HEK293 (cell line): ENCODE measurements around the gene PI4KA.

Experiments used
- CTCF ChIA-PET: fragments of 350-600 bp; formaldehyde crosslinking; extraction: SDS; loops from one replicate; lab custom pipeline; 2021; ENCODE audit warnings: antibody characterized with exemption; lab: Yijun Ruan, JAX
- POLR2A ChIA-PET: fragments of 300-600 bp; formaldehyde crosslinking; extraction: SDS; loops from one replicate; lab custom pipeline; 2020; ENCODE audit warnings: antibody characterized with exemption, inconsistent platforms; lab: Yijun Ruan, JAX
- H3K27ac ChIP-seq: fragments of 200-500 bp; sonication (Bioruptor generic); 2 replicates; pipeline ENCODE4 v1.5.1; 2014; ENCODE audit warnings: low read depth, low read length, control low read depth, inconsistent platforms; ENCODE audit errors: extremely low read depth
- H3K36me3 ChIP-seq, 2 experiments: fragments of 200-500 bp in 1 of 2; sonication (Bioruptor generic) in 1 of 2; 1 replicate in 1 of 2; 2 replicates in 1 of 2; pipeline ENCODE4 v1.5.1; 2014 to 2017; ENCODE audit warnings: inconsistent platforms in 2 of 2, low read length in 2 of 2; ENCODE audit not compliant: control insufficient read depth in 2 of 2, insufficient read depth in 1 of 2
- H3K4me1 ChIP-seq: fragments of 200-500 bp; sonication (Bioruptor generic); 2 replicates; pipeline ENCODE4 v1.5.1; 2014; ENCODE audit warnings: mild to moderate bottlenecking, low read length, inconsistent platforms; ENCODE audit not compliant: control insufficient read depth, insufficient read depth
- H3K4me3 ChIP-seq: 2 replicates; pipeline ENCODE4 v1.5.1; 2011; ENCODE audit warnings: low read depth, mild to moderate bottlenecking, control low read depth, low read length, moderate library complexity
- H3K9me3 ChIP-seq: fragments of 200-500 bp; sonication (Bioruptor generic); 2 replicates; pipeline ENCODE4 v1.5.1; 2014; ENCODE audit warnings: low read depth, low read length, inconsistent platforms; ENCODE audit not compliant: control insufficient read depth, insufficient read depth
- KLF7 ChIP-seq: fragments of 450-650 bp; formaldehyde crosslinking; IDR thresholded peaks from 2 replicates; pipeline ENCODE4 v1.5.1; 2016; ENCODE audit warnings: missing biosample characterization, missing genetic modification characterization, borderline replicate concordance
- ZNF112 ChIP-seq: fragments of 450-650 bp; formaldehyde crosslinking; IDR thresholded peaks from 2 replicates; pipeline ENCODE4 v1.5.0; 2017; ENCODE audit warnings: missing biosample characterization, missing genetic modification characterization
- ZNF140 ChIP-seq: fragments of 450-650 bp; formaldehyde crosslinking; IDR thresholded peaks from 2 replicates; pipeline ENCODE4 v1.5.1; 2016; ENCODE audit warnings: missing biosample characterization, missing genetic modification characterization
- ZNF16 ChIP-seq: fragments of 450-650 bp; formaldehyde crosslinking; IDR thresholded peaks from 2 replicates; pipeline ENCODE4 v1.5.1; 2016; ENCODE audit warnings: low read depth, missing biosample characterization, missing genetic modification characterization
- ZNF2 ChIP-seq: fragments of 450-650 bp; formaldehyde crosslinking; IDR thresholded peaks from 2 replicates; pipeline ENCODE4 v1.5.1; 2016; ENCODE audit warnings: missing biosample characterization, missing genetic modification characterization
- ZNF211 ChIP-seq: fragments of 450-650 bp; formaldehyde crosslinking; IDR thresholded peaks from 2 replicates; pipeline ENCODE4 v1.5.1; 2016; ENCODE audit warnings: low read depth, missing biosample characterization, missing genetic modification characterization
- ZNF214 ChIP-seq: fragments of 450-650 bp; formaldehyde crosslinking; IDR thresholded peaks from 2 replicates; pipeline ENCODE4 v1.5.1; 2017; ENCODE audit warnings: missing biosample characterization, mild to moderate bottlenecking, missing genetic modification characterization, borderline replicate concordance
- ZNF324 ChIP-seq: fragments of 450-650 bp; formaldehyde crosslinking; IDR thresholded peaks from 2 replicates; pipeline ENCODE4 v1.5.1; 2016; ENCODE audit warnings: missing biosample characterization, missing genetic modification characterization
- ZNF423 ChIP-seq: fragments of 450-650 bp; formaldehyde crosslinking; IDR thresholded peaks from 2 replicates; pipeline ENCODE4 v1.5.1; 2016; ENCODE audit warnings: missing biosample characterization, missing genetic modification characterization
- ZNF596 ChIP-seq: fragments of 450-650 bp; IDR thresholded peaks from 2 replicates; pipeline ENCODE4 v1.5.0; 2018; ENCODE audit warnings: missing biosample characterization, mild to moderate bottlenecking, missing genetic modification characterization, moderate library complexity
- ZNF658 ChIP-seq: fragments of 450-650 bp; formaldehyde crosslinking; IDR thresholded peaks from 2 replicates; pipeline ENCODE4; 2016; ENCODE audit warnings: missing biosample characterization, missing genetic modification characterization
- ZNF768 ChIP-seq: fragments of 450-650 bp; formaldehyde crosslinking; IDR thresholded peaks from 2 replicates; pipeline ENCODE4 v1.5.1; 2018; ENCODE audit warnings: missing biosample characterization, mild to moderate bottlenecking, missing genetic modification characterization
- ZNF837 ChIP-seq: fragments of 450-650 bp; formaldehyde crosslinking; IDR thresholded peaks from 2 replicates; pipeline ENCODE4 v1.5.1; 2016; ENCODE audit warnings: missing biosample characterization, missing genetic modification characterization
- TF ChIP-seq, protein P1 (sequence below): sonication (generic); formaldehyde crosslinking; IDR thresholded peaks from 2 replicates; pipeline ENCODE4 v1.8.1; 2022; ENCODE audit warnings: mild to moderate bottlenecking, moderate library complexity, missing genetic modification reagents
- TF ChIP-seq, protein P2 (sequence below): fragments of 450-650 bp; formaldehyde crosslinking; IDR thresholded peaks from 2 replicates; pipeline ENCODE4 v1.5.1; 2016; ENCODE audit warnings: missing biosample characterization, missing genetic modification characterization
- TF ChIP-seq, protein P3 (sequence below): fragments of 450-650 bp; formaldehyde crosslinking; IDR thresholded peaks from 2 replicates; pipeline ENCODE4 v1.5.1; 2017; ENCODE audit warnings: missing biosample characterization, missing genetic modification characterization
- TF ChIP-seq, protein P4 (sequence below): IDR thresholded peaks from 2 replicates; pipeline ENCODE4 v1.6.1; 2011; ENCODE audit warnings: mild to moderate bottlenecking, low read depth, low read length, borderline replicate concordance
- TF ChIP-seq, protein P5 (sequence below): fragments of 450-650 bp; formaldehyde crosslinking; IDR thresholded peaks from 2 replicates; pipeline ENCODE4 v1.5.1; 2016; ENCODE audit warnings: missing biosample characterization, missing genetic modification characterization
- TF ChIP-seq, protein P6 (sequence below): fragments of 450-650 bp; formaldehyde crosslinking; IDR thresholded peaks from 2 replicates; pipeline ENCODE4 v1.5.1; 2016; ENCODE audit warnings: missing biosample characterization, missing genetic modification characterization

Gene PI4KA

DNA sequence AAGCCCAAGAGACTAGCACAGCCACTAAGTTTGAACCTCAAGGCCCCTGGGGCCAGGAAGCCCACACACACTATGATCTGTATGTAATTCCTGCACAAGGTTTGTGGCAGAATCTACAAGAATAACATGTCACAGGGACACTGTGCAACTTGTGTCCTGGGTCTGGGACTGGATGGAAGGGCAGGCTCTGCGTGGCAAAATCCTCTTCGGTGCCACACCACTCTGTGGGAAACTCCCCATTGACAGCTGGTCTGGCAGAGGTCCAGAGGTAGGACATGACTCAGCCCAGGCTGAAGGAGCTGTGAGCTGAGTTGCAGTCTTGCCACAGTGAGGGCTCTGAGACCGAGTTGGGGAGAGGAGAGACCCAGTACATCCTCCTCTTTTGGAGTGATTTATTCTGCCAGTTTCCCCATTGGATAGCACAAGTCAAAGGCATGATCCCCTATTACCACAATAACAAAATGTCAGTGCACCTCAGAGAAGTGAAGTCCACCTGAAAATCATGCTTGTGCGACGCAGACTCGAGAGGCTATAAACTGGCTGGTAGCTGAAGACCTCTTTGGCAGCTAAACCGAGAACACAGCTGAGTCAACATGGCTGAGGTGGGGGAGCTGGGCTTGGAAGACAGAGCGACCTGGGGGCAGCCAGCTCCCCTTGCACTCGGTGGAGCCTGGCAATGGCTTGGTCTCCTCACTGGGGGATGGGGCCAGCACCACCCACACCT lies 108.0 kb downstream of the PI4KA start:
- Histone ChIP-seq H3K9me3 (no peaks in the 10 kb centered on the region), H3K36me3 (peaks cover 0 to 73% of the 10 kb centered on the region in 2 experiments; a peak in 2 of 3 replicates), H3K4me1 (no peaks in the 10 kb centered on the region), H3K27ac (no peak overlapping the region), H3K4me3 (no peak overlapping the region)
- ChIA-PET CTCF (interaction anchor here (0.7 to 1.5 kb wide), 5 partner anchors 8 to 157 kb away, joined by 3 to 5 read pairs (median 4); no protein-coding TSS in a partner anchor), POLR2A (no interaction called here)
- TF ChIP-seq ZNF324 (no peak), ZNF214 (tag by site-specific recombination) (no peak), ZNF596 (tag by site-specific recombination) (no peak), ZNF837 (tag by site-specific recombination) (no peak), ZNF140 (no peak), ZNF423 (tag by site-specific recombination) (no peak), ZNF768 (no peak), ZNF112 (tag by site-specific recombination) (no peak), ZNF2 (tag by site-specific recombination) (no peak), ZNF16 (tag by site-specific recombination) (no peak), ZNF658 (tag by site-specific recombination) (no peak), KLF7 (tag by site-specific recombination) (no peak), ZNF211 (no peak)
- TF ChIP-seq, protein P1, sequence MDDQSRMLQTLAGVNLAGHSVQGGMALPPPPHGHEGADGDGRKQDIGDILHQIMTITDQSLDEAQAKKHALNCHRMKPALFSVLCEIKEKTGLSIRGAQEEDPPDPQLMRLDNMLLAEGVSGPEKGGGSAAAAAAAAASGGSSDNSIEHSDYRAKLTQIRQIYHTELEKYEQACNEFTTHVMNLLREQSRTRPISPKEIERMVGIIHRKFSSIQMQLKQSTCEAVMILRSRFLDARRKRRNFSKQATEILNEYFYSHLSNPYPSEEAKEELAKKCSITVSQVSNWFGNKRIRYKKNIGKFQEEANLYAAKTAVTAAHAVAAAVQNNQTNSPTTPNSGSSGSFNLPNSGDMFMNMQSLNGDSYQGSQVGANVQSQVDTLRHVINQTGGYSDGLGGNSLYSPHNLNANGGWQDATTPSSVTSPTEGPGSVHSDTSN (CRISPR knock-in tag), result no peak
- TF ChIP-seq, protein P2, sequence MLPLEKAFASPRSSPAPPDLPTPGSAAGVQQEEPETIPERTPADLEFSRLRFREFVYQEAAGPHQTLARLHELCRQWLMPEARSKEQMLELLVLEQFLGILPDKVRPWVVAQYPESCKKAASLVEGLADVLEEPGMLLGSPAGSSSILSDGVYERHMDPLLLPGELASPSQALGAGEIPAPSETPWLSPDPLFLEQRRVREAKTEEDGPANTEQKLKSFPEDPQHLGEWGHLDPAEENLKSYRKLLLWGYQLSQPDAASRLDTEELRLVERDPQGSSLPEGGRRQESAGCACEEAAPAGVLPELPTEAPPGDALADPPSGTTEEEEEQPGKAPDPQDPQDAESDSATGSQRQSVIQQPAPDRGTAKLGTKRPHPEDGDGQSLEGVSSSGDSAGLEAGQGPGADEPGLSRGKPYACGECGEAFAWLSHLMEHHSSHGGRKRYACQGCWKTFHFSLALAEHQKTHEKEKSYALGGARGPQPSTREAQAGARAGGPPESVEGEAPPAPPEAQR (tag by site-specific recombination), result no peak
- TF ChIP-seq, protein P3, sequence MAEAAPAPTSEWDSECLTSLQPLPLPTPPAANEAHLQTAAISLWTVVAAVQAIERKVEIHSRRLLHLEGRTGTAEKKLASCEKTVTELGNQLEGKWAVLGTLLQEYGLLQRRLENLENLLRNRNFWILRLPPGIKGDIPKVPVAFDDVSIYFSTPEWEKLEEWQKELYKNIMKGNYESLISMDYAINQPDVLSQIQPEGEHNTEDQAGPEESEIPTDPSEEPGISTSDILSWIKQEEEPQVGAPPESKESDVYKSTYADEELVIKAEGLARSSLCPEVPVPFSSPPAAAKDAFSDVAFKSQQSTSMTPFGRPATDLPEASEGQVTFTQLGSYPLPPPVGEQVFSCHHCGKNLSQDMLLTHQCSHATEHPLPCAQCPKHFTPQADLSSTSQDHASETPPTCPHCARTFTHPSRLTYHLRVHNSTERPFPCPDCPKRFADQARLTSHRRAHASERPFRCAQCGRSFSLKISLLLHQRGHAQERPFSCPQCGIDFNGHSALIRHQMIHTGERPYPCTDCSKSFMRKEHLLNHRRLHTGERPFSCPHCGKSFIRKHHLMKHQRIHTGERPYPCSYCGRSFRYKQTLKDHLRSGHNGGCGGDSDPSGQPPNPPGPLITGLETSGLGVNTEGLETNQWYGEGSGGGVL (tag by site-specific recombination), result no peak
- TF ChIP-seq, protein P4, sequence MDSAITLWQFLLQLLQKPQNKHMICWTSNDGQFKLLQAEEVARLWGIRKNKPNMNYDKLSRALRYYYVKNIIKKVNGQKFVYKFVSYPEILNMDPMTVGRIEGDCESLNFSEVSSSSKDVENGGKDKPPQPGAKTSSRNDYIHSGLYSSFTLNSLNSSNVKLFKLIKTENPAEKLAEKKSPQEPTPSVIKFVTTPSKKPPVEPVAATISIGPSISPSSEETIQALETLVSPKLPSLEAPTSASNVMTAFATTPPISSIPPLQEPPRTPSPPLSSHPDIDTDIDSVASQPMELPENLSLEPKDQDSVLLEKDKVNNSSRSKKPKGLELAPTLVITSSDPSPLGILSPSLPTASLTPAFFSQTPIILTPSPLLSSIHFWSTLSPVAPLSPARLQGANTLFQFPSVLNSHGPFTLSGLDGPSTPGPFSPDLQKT, result no peak
- TF ChIP-seq, protein P5, sequence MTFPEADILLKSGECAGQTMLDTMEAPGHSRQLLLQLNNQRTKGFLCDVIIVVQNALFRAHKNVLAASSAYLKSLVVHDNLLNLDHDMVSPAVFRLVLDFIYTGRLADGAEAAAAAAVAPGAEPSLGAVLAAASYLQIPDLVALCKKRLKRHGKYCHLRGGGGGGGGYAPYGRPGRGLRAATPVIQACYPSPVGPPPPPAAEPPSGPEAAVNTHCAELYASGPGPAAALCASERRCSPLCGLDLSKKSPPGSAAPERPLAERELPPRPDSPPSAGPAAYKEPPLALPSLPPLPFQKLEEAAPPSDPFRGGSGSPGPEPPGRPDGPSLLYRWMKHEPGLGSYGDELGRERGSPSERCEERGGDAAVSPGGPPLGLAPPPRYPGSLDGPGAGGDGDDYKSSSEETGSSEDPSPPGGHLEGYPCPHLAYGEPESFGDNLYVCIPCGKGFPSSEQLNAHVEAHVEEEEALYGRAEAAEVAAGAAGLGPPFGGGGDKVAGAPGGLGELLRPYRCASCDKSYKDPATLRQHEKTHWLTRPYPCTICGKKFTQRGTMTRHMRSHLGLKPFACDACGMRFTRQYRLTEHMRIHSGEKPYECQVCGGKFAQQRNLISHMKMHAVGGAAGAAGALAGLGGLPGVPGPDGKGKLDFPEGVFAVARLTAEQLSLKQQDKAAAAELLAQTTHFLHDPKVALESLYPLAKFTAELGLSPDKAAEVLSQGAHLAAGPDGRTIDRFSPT (tag by site-specific recombination), result no peak
- TF ChIP-seq, protein P6, sequence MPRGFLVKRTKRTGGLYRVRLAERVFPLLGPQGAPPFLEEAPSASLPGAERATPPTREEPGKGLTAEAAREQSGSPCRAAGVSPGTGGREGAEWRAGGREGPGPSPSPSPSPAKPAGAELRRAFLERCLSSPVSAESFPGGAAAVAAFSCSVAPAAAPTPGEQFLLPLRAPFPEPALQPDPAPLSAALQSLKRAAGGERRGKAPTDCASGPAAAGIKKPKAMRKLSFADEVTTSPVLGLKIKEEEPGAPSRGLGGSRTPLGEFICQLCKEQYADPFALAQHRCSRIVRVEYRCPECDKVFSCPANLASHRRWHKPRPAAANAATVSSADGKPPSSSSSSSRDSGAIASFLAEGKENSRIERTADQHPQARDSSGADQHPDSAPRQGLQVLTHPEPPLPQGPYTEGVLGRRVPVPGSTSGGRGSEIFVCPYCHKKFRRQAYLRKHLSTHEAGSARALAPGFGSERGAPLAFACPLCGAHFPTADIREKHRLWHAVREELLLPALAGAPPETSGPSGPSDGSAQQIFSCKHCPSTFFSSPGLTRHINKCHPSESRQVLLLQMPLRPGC (tag by site-specific recombination), result no peak
- TF ChIP-seq, all 188 proteins: peak for 0
